GM13976 (cell line): ENCODE results near the gene CA11.

ENCODE experiments used
- DNase-seq: peaks from one replicate; pipeline ENCODE4 v3.0.0; 2012; ENCODE audit warnings: low spot score
- CTCF ChIP-seq: IDR thresholded peaks from 2 replicates; pipeline ENCODE4 v1.5.1; 2012; ENCODE audit warnings: borderline replicate concordance, mild to moderate bottlenecking; ENCODE audit not compliant: insufficient read depth; ENCODE audit errors: extremely low read depth, missing control alignments, control extremely low read depth
- in situ Hi-C: fragments of 300-500 bp; cut with MboI; formaldehyde crosslinking; loops from one replicate; pipeline ENCODE4 v1.12.0; 2022; ENCODE audit warnings: low sequenced_read_pairs, mixed read lengths, inconsistent platforms; ENCODE audit not compliant: unreplicated experiment

The CA11 gene

DNA sequence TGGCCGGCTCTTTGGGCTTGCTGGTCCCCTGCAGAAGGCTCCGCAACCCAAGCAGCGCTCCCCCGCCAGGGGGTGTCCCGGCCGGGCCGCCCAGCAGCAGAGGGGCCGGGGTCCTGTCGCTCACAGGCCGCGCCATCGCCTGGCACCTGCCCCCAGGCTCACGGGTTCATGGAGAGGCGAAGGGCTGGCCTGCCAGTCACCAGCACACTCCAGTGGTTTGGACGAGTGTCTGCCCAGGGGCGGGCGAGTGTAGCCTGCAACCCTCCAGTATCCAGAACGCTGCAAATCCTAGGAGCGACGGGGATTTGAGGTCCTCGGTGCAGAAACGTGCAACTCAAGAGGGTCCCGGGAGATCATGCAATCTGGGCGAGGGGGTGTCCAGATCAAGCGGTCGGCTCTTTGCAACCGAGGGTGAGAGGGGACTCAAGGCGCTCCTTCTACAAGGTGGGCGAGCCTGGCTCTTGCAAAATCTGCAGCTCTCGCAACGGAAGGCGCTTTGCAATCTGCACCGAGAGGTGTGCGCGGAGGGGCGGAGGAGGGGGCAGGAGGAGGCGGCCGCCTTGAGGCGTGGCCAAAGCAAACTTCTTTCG lies 9.0 kb downstream of the CA11 start, which contains the start of gene DBP:
Gene DBP (minus strand): TSS at position 521 of the 590 bp plus-strand sequence. CDS start 385 bp downstream, at position 136.
- no peak for TF ChIP-seq CTCF
- DNase-seq, result no peak
- in situ Hi-C loops, result no loop called here

- no peak for TF ChIP-seq CTCF
- in situ Hi-C loops, result no loop called here
- no peak for DNase-seq
Observed at GRCh38 chr19:48635966-48636858, 9.8 kb downstream of the CA11 start.

DNA sequence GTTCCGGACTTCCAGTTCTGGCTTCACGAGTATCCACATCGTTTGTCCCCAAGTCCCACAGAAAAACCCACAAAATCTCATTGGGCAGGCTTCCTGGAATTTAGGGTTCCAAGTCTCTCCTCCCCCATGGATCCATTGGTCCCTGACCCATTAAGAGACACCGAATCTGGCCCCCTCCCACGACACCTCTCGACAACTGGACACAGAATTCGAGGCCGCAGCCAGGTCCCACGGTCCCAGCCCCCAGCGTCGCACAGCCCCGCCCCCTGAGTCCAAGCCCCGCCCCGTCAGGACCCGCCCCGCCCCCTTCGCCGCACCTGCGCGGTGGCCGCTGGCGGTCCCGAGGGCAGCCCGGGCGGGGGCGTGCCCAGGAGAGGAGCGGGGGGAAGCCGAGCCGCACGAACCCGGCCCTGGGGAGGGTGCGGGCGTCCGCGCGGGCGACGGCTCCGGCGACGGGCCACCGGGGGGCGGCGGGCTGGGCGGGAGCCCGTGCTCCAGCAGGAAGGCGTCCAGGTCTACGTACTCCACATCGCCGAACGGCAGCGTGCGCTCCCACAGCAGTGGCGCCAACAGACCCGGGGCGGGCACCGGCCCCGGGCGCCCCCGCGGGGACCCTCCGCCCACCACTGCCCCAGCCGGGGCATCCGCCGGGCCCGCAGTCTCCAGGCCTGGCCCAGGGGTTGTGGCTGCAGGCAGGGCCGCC lies 10.6 kb downstream of the CA11 start:
- in situ Hi-C loops, result no loop called here
- TF ChIP-seq CTCF, result no peak
- DNase-seq, result peak; percentile 90

- no peak for TF ChIP-seq CTCF
- in situ Hi-C loops, result no loop called here
Observed at GRCh38 chr19:48634424-48635262, 11.3 kb downstream of the CA11 start.

DNA sequence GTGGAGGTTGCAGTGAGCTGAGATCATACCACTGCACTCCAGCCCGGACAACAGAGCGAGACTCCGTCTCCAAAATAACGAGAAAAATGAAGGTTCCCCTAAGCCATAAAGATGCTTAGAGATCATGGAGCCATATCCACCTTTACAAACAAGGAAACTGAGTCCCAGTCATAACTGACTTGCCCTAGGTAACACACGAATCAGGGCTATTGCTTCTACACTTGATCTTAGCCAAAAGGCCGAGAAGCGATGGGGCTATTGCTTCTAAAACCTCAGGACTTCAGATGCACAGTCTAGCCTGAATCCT lies 12.0 kb downstream of the CA11 start:
- in situ Hi-C loops, result no loop called here
- no peak for DNase-seq
- TF ChIP-seq CTCF, result no peak

More at GRCh38 chr19:48634424-48635262, 11.3 kb downstream of the CA11 start:
- DNase-seq, result peak; percentile 88

DNA sequence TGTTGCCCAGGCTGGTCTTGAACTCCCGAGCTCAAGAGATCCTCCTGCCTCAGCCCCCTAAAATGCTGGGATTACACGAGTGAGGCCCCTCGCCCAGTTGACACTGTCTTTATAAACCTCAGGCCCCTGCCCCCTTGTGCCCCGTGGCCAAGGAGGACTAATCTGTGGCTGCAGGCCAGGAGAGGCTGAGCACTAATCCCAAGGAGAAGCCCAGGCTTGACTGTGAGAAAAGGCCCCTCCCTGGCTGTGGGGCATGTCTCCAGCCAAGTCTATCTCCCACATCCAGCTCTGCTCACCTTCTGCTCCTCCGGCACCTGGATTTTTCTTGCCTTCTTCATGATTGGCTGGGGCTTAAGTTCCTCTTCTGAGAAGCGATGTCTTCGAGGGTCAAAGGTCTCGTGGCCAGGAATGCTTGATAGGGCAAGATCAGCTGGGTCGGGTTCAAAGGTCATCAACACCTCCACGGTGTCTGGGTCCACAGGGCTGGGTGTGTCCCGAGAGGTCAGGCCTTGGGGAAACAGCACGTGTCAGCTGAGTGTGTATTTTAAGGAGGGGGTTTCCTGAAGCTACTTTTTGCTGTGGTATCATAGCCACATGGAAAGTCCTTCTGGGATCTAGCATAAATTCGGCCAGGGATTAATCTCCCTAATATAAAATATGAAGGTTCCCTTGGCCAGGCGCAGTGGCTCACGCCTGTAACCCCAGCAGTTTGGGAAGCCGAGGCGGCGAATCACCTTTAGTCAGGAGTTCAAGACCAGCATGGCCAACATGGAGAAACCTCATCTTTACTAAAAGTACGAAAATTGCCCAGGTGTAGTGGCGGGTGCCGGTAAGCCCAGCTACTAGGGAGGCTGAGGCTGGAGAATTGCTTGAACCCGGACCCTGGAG lies 12.6 kb downstream of the CA11 start:
- no peak for TF ChIP-seq CTCF
- in situ Hi-C loops, result no loop called here
- DNase-seq, result no peak
